KOPT-K1 (cell line): ENCODE data around the gene ITGA2B.

ENCODE experiments used
- H3K27ac ChIP-seq: fragments of 200-600 bp; sonication (generic); 2 replicates; pipeline ENCODE4 v1.5.1; 2016; ENCODE audit warnings: antibody characterized with exemption, mild to moderate bottlenecking, low read depth, low read length; ENCODE audit not compliant: poor library complexity, severe bottlenecking
- H3K36me3 ChIP-seq: fragments of 200-600 bp; sonication (generic); 2 replicates; pipeline ENCODE4 v1.5.1; 2017; ENCODE audit warnings: antibody characterized with exemption, mild to moderate bottlenecking, low read length, moderate library complexity; ENCODE audit not compliant: insufficient read depth
- H3K9me3 ChIP-seq: fragments of 200-600 bp; sonication (generic); 2 replicates; pipeline ENCODE4 v1.5.1; 2017; ENCODE audit warnings: antibody characterized with exemption, low read length, mild to moderate bottlenecking; ENCODE audit not compliant: insufficient read depth, poor library complexity, severe bottlenecking

ITGA2B gene

DNA sequence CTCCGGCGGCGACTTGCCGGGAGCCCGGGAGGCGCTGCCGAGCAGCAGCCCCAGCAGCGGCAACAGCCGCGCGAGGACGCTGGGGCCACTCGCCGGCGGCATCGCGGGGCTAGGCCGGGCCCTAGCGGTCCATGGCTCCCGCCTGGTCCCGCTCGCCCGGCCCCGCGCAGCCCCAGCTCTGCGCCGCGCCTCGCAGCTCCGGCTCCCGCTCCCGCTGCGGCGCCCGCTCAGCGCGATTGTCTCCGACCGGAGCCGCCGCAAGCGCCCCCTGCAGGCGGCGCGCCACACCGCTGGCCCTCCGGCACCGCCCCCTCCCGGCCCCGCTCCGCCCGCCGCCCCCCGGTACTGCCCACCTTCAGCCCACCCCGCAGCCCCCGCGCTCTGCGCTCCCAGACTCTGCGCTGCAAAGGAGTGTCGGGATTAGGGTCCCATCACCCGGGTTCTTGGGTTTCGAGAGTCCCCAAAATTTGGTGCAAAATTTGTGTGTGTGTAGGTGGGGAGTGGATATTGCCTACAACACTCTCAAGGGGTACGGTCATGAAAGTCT lies 25.8 kb downstream of the ITGA2B start, which contains the start of gene FAM171A2:
Gene FAM171A2 (minus strand): TSS at position 241 of the 547 bp plus-strand sequence. CDS start 139 bp downstream, at position 102.
- no peaks in the 10 kb centered on the region for H3K36me3 ChIP-seq
- H3K27ac ChIP-seq: no peak within 1 kb of the TSS
- H3K9me3 ChIP-seq: no peaks in the 10 kb centered on the region

DNA sequence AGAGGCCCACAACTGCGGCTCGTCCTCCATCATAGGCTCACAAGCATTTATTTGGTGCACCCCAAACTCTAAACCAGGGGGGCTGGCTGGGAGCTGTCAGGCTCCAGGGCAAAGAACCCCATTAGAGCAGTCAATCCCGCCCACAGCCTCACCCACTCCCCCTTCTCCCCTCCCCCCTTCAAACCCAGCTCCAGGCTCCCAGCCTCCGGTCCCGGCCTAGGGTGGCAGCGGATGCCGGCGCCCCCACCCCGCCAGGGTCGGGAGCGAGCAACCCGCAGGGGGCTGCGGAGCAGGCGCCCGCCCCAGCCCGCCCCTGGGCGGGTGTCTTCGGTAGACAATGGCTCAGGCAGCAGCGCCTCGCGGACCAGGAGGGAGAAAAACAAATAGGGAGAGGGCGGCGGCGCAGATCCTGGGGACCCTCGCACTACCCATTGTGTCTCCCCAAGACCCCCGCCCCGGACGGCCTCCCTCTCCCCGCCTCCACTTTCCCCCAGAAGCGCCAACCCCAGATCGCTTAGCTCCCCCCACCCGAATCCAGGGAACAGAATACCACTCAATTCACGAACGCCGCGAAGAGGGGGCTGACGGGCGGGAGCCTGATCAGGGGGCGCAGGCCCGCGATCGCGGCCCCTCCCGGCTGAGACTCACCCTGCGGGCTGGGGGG lies 26.4 kb downstream of the ITGA2B start:
- Histone ChIP-seq H3K9me3 (no peaks in the 10 kb centered on the region), H3K27ac (no peak overlapping the region), H3K36me3 (no peaks in the 10 kb centered on the region)

DNA sequence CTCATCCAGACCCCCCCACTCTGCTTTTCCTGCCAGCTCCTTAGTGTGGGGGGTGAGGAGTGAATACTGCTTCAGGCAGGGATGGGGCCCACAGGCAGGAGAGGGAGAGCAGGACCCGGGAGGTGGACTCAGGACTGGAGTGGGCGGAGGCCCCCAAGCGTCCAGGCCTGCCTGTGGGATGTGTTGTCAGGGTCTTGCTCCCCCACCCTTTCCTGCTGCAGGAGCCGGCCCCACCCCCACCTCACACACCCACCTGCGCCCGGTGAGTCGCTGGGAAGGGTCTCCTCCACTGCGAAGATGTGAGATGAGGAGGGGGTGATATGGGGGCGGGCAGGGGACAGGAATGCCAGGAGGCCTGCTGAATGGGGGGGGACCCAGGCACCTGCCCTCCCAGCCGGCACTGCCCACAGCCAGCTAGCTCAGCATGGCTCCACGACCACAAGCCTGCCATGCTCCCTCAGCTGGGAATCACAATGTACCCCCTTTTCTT lies 26.9 kb downstream of the ITGA2B start:
- Histone ChIP-seq H3K9me3 (no peaks in the 10 kb centered on the region), H3K36me3 (no peaks in the 10 kb centered on the region), H3K27ac (no peak overlapping the region)

DNA sequence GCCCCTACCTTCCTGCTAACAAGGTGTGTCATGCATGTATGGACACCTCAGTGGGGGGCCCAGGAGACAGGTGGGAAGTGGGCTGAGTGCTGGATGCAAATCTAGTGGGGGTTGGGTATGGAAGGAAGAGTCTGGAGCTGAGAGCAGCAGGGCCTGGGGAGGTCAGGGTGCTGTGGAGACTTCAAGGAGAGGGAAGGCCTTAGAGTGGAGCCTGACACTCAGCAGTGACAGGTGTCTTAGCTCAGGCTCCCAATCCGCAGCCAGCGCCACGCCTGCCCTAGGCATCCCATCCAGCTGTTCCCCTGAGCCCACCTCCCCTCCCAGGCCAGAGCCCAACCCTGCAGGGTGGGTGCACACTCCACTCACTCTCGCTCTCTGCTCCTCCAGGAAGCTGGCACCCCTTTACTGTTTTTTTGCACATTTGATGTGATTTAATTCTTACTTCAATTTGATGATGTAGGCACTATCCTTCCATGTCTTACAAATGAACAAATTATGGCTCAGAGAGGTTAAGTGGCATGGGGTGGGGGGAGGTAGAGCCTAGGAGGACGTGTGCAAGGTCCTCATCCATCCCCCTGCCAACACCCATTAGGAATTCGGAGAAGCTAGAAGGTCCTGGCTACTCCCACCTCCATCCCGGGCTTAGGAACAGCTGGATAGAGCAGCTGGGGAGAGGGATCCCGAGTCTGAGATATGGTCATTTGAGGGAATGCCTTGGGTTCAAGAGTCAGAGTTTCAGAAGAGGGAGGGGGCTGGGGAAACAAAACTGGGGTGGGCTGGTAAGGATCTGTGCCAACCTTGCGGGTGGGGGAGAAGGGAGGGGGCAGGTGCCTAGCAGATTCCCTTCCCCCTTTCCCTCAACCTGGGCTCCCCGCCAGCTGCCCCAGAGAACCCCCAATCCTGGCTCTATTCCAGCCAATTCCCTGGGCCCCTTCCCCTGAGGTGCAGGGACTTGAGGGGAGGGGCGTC lies 27.9 kb downstream of the ITGA2B start:
- Histone ChIP-seq H3K9me3 (no peaks in the 10 kb centered on the region), H3K27ac (no peak overlapping the region)

DNA sequence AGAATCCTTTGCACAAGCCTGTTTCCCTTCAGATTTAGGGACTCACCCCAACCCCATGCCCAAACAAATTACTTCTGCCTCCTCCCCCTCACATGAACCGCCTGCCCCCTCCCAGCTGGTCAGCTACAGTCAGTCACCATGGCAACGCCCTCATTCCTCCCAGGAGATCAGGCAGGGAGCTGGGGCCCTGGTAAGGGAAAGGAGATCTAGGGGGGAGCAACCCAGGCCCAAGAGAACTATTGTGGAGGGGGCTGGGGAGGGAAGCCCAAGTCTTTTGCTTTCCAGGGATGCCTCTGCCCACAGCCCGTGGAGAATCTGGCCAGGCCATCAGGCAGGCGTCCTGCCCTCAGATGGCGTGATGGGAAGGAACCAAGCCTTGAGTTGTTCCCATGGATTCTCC lies 28.6 kb downstream of the ITGA2B start:
- H3K9me3 ChIP-seq: no peaks in the 10 kb centered on the region
- H3K27ac ChIP-seq: no peak overlapping the region
- H3K36me3 ChIP-seq: no peaks in the 10 kb centered on the region

More for the DNA sequence above, 27.9 kb downstream of the ITGA2B start:
- H3K36me3 ChIP-seq: no peaks in the 10 kb centered on the region

DNA sequence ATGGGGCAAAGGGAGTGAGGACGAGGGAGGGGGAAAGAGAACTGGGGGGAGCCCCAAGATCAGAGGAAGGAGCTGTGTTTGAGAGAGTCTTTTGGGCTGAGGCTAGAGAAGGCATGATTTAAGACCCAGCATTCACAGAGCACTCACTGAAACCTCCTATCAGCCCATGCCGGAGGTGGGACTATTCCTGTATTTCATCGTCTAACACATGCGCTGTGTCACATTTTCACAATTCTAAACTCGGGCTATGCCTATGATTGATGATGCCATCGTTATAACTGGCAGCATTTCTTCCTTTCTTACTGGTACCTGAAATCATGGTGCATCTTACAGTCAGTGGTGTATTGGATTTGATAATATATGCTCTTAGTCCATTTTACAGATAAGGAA lies 29.3 kb downstream of the ITGA2B start:
- no peaks in the 10 kb centered on the region for H3K9me3 ChIP-seq

DNA sequence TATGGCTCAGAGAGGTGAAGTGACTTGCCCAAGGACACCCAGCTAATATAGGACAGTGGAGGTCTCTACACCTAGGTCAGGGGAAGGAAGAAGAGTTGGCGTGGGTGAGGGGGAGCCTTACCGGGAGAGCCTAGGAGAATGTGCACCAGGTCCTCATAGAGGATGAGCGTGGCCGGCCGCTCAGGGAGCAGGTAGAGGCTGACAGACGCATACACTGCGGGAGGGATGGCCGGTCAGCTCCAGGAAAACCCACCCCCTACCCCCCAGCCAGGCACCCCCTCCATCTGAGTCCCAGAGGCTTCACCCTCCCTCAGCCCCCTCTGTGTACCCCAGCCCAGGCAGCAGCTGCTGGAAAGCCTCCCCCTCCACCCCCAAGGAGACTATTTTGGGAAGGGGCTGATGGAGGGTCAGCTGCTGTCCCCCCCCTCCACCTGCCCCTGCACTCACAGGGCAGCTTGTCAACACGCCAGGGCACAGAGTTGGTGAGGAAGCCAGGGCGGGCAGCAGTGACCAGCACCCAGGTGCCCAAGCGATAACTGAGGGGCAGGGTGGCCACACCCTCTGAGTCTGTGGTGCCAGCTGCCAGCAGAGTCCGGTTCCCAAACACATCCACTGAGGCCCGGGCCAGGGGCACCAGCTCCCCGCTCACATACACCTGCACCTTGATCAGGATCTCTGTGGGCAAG lies 29.8 kb downstream of the ITGA2B start:
- H3K36me3 ChIP-seq: no peaks in the 10 kb centered on the region
- H3K27ac ChIP-seq: no peak overlapping the region
- no peaks in the 10 kb centered on the region for H3K9me3 ChIP-seq

More for the DNA sequence above, 29.3 kb downstream of the ITGA2B start:
- no peaks in the 10 kb centered on the region for H3K36me3 ChIP-seq
- no peak overlapping the region for H3K27ac ChIP-seq

DNA sequence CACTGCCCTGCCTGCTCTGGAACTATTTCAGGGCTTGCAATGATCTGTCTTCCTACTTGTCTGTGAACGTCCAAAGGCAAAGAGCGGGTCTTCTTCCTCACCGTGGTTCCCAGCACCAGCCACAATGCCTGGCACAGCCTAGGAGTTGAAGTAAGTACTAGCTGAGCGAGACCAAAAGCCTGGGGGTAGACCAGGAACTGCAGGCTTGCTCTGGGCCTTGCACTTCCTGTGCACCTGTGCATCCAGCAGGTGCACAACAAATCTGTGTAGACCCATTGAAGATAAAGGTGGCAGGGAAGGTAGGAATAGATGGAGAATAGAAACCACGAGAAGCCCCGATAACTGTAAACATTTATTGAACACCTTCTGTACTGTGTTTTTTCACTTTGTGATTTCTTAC lies 30.4 kb downstream of the ITGA2B start:
- H3K27ac ChIP-seq: no peak overlapping the region
- no peaks in the 10 kb centered on the region for H3K9me3 ChIP-seq
- H3K36me3 ChIP-seq: no peaks in the 10 kb centered on the region

DNA sequence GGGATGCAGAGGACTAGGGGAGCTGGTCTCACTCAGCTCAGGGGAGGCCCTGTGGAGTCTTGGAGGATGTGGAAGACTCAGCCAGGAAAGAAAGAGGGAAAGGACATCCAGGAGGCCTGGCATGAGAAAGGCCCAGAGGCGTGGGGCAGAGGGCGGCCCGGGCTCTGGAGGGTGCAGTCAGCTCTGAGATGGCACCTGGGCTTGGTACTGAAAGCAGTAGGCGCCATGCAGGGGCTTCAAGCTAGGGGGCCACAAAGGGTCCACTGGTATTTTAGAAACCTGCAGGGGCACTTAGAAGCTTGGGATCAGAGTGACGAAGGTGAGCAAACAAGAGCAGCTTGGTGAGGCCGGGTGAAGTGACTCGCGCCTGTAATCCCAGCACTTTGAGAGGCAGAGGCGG lies 31.4 kb downstream of the ITGA2B start:
- H3K27ac ChIP-seq: no peak overlapping the region
- H3K9me3 ChIP-seq: no peaks in the 10 kb centered on the region
- no peaks in the 10 kb centered on the region for H3K36me3 ChIP-seq

DNA sequence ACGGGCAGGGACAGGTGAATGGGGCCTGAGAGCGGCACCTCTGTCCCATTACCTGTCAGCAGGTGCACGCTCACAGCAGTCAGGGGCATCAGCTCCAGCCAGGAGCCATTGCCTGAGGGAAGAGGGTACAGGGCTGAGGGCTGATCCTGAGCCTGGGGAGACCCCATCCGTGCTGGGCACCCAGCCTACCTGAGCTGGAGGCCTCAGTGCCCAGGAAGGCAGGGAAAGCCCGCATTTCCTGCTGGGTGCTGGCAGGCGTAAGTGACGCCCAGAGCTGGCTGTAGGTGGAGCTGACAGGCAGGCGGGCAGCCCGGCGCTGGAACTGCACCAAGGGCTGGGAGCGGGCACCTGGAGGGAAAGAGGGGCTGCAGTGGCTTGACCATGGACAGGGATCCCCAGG lies 33.2 kb downstream of the ITGA2B start:
- Histone ChIP-seq H3K27ac (no peak overlapping the region), H3K9me3 (no peaks in the 10 kb centered on the region), H3K36me3 (no peaks in the 10 kb centered on the region)

DNA sequence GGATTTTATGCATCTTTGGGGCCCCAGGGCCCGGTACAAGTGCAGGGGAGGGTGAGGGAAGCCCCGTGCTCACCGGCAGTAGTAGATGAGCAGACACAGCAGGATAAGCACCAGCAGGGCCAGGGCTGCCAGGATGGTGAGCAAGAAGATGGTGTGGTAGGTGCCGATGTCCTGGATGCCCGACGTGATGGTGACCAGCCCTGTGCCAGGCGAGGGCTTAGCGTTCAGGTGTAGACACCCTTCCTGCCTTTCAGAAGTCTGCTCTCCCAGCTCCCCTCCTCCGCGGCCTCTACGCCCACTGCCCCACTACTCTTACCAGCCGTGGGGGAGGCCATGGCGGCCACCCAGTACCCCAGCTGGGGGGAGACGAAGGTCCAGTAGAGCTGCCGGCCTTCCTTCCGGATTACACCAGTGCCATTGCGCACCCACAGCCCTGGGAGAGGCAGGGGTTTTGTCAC lies 33.8 kb downstream of the ITGA2B start:
- H3K36me3 ChIP-seq: no peaks in the 10 kb centered on the region
- H3K27ac ChIP-seq: no peak overlapping the region
- H3K9me3 ChIP-seq: no peaks in the 10 kb centered on the region

DNA sequence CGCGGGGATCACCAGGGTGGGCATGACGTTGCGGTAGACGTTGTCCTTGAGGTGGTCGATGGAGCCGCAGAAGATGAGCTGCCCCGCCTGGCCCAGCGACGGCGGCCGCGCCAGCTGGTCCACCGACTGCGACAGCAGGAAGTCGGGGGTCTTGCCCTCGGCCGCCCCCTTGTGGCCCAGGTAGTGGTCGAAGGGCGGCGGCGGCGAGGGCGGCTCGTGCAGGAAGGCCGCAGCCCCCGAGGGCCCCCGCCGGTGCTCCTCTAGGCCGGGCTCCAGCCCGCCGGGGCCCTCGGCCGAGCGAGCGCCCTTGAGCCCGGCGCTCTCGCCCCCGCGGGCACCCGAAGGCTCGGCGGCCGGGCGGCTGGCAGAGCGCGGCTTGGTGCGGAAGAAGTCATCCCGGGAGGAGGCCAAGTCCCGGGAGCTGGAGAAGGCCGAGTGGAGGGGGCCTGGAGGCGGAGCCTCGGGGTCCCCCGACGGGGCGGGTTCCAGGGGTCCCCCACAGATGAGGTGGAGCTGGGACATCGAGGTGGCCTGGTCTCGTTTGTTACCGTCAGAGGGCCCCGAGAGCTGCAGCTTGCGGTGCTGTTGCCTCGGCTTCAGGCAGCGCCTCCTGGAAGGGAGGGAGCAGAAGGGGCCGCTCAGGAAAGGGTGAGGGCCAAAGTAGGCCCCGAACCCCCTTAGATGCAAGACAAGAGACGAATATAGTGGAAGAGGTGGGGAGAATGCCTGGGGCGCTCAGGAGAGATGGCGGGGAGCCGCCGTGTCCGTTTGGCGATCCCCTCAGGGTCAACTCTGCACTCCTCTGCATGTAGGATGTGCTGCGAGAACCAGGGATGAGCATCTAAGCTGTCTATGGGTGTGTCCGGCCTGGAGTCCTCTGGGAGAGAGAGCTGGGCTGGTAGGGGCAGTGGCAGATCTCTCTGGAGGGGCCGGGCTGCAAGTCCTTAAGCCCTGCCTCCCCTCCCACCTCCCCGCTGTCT lies 34.6 kb downstream of the ITGA2B start:
- no peaks in the 10 kb centered on the region for H3K36me3 ChIP-seq
- H3K27ac ChIP-seq: no peak overlapping the region
- no peaks in the 10 kb centered on the region for H3K9me3 ChIP-seq

DNA sequence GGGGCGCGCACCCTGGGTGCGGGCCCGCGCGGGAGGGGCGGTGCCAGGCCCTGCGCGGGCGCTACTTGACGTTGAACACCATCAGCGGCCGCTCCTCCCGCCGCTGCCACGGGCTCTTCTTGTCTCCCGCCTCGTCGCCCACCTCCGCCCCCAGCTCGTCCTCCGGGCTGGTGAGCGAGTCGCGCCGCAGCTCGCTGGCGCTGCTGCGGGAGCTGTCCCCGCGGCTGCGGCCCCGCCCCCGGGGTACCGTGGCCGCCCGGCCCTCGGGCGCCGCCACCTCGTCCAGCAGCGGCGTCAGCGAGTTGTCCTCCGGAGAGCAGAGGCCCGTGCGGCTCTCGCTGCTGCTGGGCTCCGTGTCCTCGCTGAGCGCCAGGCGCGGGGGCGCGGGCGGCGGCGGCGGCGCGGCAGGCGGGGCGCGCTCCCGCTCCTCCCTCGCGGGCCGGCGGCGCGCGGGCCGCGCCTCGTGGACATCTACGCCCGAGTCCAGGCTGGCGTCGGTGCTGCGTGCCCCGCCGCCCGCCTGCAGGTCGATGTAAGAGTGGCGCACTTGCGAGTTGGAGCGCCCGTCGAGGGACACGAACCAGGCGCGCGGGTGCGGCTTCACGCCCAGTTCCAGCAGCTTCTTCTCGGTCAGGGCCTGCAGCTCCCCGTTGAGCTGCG lies 35.6 kb downstream of the ITGA2B start:
- no peak overlapping the region for H3K27ac ChIP-seq
- no peaks in the 10 kb centered on the region for H3K9me3 ChIP-seq
- H3K36me3 ChIP-seq: no peaks in the 10 kb centered on the region
